GF-D8 (cell line): ENCODE data around the gene PKD2L1.
"Not testable (repeated sequence)": the region's sequence is repeated elsewhere in the genome, so short reads cannot be mapped to it uniquely, and the experiment has no call there.

ENCODE experiments used
- DNase-seq: peaks from one replicate; lab custom pipeline; 2025; lab: John Stamatoyannopoulos, UW

Gene PKD2L1

GRCh38 chr10:100286051-100287033, 43.7 kb downstream of the PKD2L1 start, which contains the start of gene BLOC1S2:
TSS of gene BLOC1S2 (minus strand) at chr10:100286680. CDS start at chr10:100286659, 21 bp downstream.
- DNase-seq: peak; percentile 53

- not testable (repeated sequence) for DNase-seq
Measured at GRCh38 chr10:100285326-100285725, 44.7 kb downstream of the PKD2L1 start.

GRCh38 chr10:100282907-100283306, 47.1 kb downstream of the PKD2L1 start:
- DNase-seq: no peak

DNA sequence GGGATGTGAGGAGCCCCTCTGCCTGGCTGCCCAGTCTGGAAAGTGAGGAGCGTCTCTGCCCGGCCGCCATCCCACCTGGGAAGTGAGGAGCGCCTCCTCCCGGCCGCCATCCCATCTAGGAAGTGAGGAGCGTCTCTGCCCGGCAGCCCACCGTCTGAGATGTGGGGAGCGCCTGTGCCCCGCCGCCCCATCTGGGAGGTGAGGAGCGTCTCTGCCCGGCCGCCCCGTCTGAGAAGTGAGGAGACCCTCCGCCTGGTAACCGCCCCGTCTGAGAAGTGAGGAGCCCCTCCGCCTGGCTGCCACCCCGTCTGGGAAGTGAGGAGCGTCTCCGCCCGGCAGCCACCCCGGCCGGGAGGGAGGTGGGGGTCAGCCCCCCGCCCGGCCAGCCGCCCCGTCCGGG, 53.1 kb downstream of the PKD2L1 start:
- DNase-seq: not testable (repeated sequence)

GRCh38 chr10:100267239-100268104, 62.6 kb downstream of the PKD2L1 start, which contains the start of gene CWF19L1:
TSS of gene CWF19L1 (minus strand) at chr10:100267638. CDS start at chr10:100267593, 45 bp downstream.
- DNase-seq: peak; percentile 53

DNA sequence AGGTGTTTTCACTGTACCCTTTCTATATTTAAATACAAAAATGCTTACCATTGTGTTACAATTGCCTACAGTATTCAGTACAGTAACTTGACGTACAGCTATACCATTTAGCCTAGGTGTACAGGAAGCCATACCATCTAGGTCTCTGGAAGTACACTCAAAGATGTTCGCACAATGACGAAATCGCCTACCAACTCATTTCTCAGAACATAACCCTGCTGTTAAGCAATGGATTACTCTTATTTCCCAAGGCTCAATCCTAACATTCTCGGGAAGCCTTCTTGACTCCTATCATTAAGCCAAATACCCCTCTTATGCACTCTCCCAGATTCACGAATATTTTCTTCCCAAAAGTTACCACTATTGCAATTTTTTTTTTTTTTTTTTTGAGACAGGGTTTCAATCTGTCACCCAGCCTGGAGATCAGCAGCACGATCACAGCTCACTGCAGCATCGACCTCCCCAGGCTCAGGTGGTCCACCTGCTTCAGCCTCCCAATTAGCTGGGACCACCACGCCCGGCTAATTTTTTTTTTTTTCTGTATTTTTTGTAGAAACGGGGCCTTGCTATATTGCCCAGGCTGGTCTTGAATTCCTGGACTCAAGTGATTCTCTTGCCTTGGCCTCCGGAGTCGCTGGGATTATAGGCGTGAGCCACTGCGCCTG, 64.1 kb downstream of the PKD2L1 start:
- DNase-seq: no peak

GRCh38 chr10:100254191-100254590, 75.8 kb downstream of the PKD2L1 start:
- DNase-seq: no peak

- no peak for DNase-seq
Measured at GRCh38 chr10:100253041-100253440, 77.0 kb downstream of the PKD2L1 start.

- DNase-seq: no peak
Measured at GRCh38 chr10:100248820-100249219, 81.2 kb downstream of the PKD2L1 start.

DNA sequence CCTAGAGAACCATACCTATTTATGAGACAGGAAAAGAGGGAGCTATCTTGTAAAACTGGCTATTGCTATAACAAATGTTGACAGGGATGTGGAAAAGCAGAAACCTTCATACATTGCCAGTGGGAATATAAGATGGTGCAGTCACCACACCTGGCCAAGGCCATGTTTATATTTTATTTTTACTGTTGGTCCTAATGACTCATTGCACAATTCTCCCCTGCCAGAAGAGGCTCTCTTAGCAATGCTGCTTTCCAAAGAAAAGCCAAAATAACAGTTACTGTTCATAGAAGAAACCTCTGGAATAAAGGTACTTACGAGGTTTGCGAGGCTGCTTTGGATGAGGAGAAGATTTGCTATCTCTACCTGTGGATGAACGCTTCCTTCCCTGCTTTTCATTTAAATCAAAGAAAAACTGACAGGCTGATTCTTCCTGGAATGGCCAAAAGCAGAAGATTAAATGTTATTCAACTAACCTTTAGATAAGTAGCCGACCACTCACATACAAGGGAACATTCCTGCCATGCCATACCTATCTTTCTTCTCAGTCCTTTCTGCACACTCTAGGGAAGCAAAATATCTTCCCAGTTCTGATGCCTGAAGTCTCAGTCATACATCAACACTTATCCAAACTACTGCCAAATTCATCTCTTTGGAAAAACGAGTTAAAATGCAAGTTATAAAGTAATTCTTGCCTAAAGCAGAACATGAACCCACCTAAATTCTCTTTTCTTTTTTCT, 84.4 kb downstream of the PKD2L1 start:
- no peak for DNase-seq

DNA sequence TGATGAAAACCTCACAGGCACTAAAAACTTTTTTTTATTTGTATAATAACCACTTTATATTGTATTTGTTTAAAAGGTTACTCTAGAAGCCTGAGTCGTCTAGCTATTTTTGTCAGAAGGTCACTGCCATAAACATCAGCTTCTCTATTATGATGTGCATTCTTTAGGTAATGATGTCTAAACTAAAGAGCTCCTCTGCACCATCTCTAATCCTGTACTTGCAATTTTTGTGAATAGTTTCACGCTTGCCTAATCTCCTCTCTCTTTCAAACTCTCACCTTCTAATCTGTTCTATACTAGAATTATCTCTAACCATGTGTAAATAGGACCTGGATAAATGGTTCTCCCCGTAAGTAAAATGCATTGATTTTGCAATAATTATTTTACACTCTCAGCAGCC, 90.2 kb downstream of the PKD2L1 start:
- no peak for DNase-seq

- DNase-seq: no peak
Measured at GRCh38 chr10:100238429-100238828, 91.6 kb downstream of the PKD2L1 start.
